GM10266 (cell line): Measurements from ENCODE around the gene CDPF1.
"Not testable (repeated sequence)": the region's sequence is repeated elsewhere in the genome, so short reads cannot be mapped to it uniquely, and the experiment has no call there.

Experiments
- DNase-seq: peaks from one replicate; pipeline ENCODE4 v3.0.0; 2012; ENCODE audit errors: extremely low spot score
- CTCF ChIP-seq: IDR thresholded peaks from 2 replicates; pipeline ENCODE4 v1.5.1; 2012; ENCODE audit warnings: mild to moderate bottlenecking, low read depth; ENCODE audit not compliant: control insufficient read depth, insufficient read depth; ENCODE audit errors: missing control alignments

Gene CDPF1

GRCh38 chr22:46272196-46272595 is 22.1 kb upstream of the CDPF1 start:
- no peak for TF ChIP-seq CTCF
- no peak for DNase-seq

- TF ChIP-seq CTCF: no peak
- DNase-seq: no peak
Observed at GRCh38 chr22:46269564-46269963, 19.5 kb upstream of the CDPF1 start.

- peak; percentile 96 for DNase-seq
- no peak for TF ChIP-seq CTCF
Observed at GRCh38 chr22:46267431-46268279, 17.6 kb upstream of the CDPF1 start, which contains the start of gene TTC38. TSS of gene TTC38 (plus strand) at chr22:46268008. CDS start at chr22:46268040, 32 bp downstream.

- not testable (repeated sequence) for DNase-seq
Observed at GRCh38 chr22:46265627-46266026, 15.5 kb upstream of the CDPF1 start.

- DNase-seq: not testable (repeated sequence)
Observed at GRCh38 chr22:46264520-46264919, 14.4 kb upstream of the CDPF1 start.

- TF ChIP-seq CTCF: no peak
- DNase-seq: no peak
Observed at GRCh38 chr22:46263216-46263590, 13.1 kb upstream of the CDPF1 start, which contains the start of gene PKDREJ. TSS of gene PKDREJ (minus strand) at chr22:46263343. CDS start at chr22:46263322, 21 bp downstream.

- peak; percentile 30 for TF ChIP-seq CTCF
- peak; percentile 45 for DNase-seq
Observed at GRCh38 chr22:46262449-46263215, 12.5 kb upstream of the CDPF1 start.

- no peak for DNase-seq
- TF ChIP-seq CTCF: no peak
Observed at GRCh38 chr22:46260038-46260437, 9.9 kb upstream of the CDPF1 start.
